Renal pelvis (tissue), 4 donors: ENCODE measurements around the gene DNAJC8. TPM values are rescaled to one million over a fixed set of nuclear protein-coding genes. Genes with fewer than 3 reads are reported as not detected.

Experiments used
- DNase-seq: peaks from one replicate; pipeline ENCODE4 v3.0.0-alpha.2; 2013
- polyA plus RNA-seq, 3 donors: library from polyadenylated mRNA; unstranded; fragments of 120-200 nt; gene quantifications; one replicate each; pipeline ENCODE4 v1.2.1, GENCODE V29; 2013; ENCODE audit not compliant: insufficient read length in 3 of 3

Gene DNAJC8
- polyA plus RNA-seq, 3 donors, result 144 to 160 (median 159) TPM

- DNase-seq, result no peak
Observed at GRCh38 chr1:28229089-28229488, 3.7 kb downstream of the DNAJC8 start.

- DNase-seq, result no peak
Observed at GRCh38 chr1:28213315-28213714, 19.5 kb downstream of the DNAJC8 start.

GRCh38 chr1:28209700-28210099 is 23.1 kb downstream of the DNAJC8 start:
- DNase-seq, result no peak

GRCh38 chr1:28208818-28209441 is 23.9 kb downstream of the DNAJC8 start:
- peak; percentile 49 for DNase-seq

- no peak for DNase-seq
Observed at GRCh38 chr1:28205243-28205642, 27.6 kb downstream of the DNAJC8 start.

GRCh38 chr1:28200234-28200873 is 32.5 kb downstream of the DNAJC8 start:
- no peak for DNase-seq

GRCh38 chr1:28199328-28200233 is 33.2 kb downstream of the DNAJC8 start:
- DNase-seq, result no peak

GRCh38 chr1:28197682-28198415 is 35.0 kb downstream of the DNAJC8 start:
- DNase-seq, result no peak

- no peak for DNase-seq
Observed at GRCh38 chr1:28196330-28196729, 36.5 kb downstream of the DNAJC8 start.

GRCh38 chr1:28195780-28196179 is 37.0 kb downstream of the DNAJC8 start:
- DNase-seq, result no peak

GRCh38 chr1:28194326-28195035 is 38.3 kb downstream of the DNAJC8 start:
- DNase-seq, result no peak

- DNase-seq, result no peak
Observed at GRCh38 chr1:28193701-28194161, 39.1 kb downstream of the DNAJC8 start.

- no peak for DNase-seq
Observed at GRCh38 chr1:28190996-28191645, 41.7 kb downstream of the DNAJC8 start.

- DNase-seq, result no peak
Observed at GRCh38 chr1:28190337-28190979, 42.4 kb downstream of the DNAJC8 start.

- no peak for DNase-seq
Observed at GRCh38 chr1:28185071-28185470, 47.8 kb downstream of the DNAJC8 start.

GRCh38 chr1:28180306-28181305 is 52.2 kb downstream of the DNAJC8 start:
- no peak for DNase-seq

- DNase-seq, result no peak
Observed at GRCh38 chr1:28178690-28179485, 53.9 kb downstream of the DNAJC8 start.
